ENCODE results near the gene KRTAP10-1.

KRTAP10-1 gene

DNA sequence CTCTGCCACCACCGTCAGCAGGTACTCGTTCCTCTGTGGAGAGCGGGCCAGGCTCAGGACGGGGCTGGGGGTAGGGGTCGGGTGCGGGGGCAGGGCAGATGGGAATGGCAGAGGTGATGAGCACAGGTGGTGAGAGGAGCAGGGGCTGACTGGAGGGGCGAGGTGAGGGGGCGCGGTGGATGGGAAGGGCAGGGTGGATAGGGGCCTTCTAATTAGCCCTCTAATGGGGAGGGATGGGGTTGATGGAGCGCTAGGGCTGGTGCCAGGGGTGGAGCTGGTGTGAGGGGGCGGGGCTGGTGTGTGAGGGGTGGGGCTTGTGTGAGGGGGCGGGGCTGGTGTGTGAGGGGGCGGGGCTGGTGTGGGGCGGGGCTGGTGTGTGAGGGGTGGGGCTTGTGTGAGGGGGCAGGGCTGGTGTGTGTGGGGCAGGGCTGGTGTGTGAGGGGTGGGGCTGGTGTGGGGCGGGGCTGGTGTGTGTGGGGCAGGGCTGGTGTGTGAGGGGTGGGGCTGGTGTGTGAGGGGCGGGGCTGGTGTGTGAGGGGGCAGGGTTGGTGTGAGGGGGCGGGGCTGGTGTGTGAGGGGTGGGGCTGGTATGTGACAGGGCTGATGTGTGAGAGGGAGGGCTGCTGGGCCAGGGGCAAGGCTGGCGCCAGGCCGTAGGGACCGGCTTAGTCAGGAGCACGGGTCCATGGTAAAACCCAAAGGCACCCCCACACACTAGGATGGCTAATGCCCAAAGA is 5.9 kb downstream of the KRTAP10-1 start:
- H3K4me3 ChIP-seq (ENCODE audit: low read length), result no peak overlapping the region
- no peak for DNase-seq (ENCODE audit: low read depth)
- no peak for TF ChIP-seq CTCF (conservative IDR thresholded peaks at IDR 0.05; ENCODE audit: low read length)

- TF ChIP-seq CTCF (conservative IDR thresholded peaks at IDR 0.05; ENCODE audit: low read length), result no peak
- no peak overlapping the region for H3K4me3 ChIP-seq (ENCODE audit: low read length)
- no peak for DNase-seq (ENCODE audit: low read depth)
Observed at GRCh38 chr21:44533121-44533890, 6.7 kb downstream of the KRTAP10-1 start.

DNA sequence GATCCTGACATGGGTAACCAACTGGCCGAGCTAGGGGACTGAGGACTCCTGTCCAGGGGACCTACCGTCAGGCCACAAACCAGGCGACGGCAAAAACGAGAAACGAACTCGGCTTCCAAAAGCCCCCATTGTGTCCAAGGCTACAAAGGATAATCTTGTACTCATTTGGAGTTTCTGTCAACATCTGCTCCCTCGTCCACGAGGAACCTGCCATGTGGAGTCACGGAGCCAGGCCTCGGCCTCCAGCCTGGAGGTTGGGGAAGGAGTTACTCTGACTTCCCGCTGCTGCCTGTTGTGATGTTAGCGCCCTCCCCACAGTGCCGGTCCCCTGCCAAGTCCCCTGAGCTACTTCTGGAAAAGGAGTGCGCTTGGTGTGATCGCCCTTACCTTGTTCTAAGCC is 7.3 kb downstream of the KRTAP10-1 start:
- TF ChIP-seq CTCF (conservative IDR thresholded peaks at IDR 0.05; ENCODE audit: low read length), result no peak
- DNase-seq (ENCODE audit: low read depth), result no peak
- H3K4me3 ChIP-seq (ENCODE audit: low read length), result no peak overlapping the region

- no peak overlapping the region for H3K4me3 ChIP-seq (ENCODE audit: low read length)
- no peak for TF ChIP-seq CTCF (conservative IDR thresholded peaks at IDR 0.05; ENCODE audit: low read length)
- DNase-seq (ENCODE audit: low read depth), result no peak
Observed at GRCh38 chr21:44531606-44532564, 8.1 kb downstream of the KRTAP10-1 start.

DNA sequence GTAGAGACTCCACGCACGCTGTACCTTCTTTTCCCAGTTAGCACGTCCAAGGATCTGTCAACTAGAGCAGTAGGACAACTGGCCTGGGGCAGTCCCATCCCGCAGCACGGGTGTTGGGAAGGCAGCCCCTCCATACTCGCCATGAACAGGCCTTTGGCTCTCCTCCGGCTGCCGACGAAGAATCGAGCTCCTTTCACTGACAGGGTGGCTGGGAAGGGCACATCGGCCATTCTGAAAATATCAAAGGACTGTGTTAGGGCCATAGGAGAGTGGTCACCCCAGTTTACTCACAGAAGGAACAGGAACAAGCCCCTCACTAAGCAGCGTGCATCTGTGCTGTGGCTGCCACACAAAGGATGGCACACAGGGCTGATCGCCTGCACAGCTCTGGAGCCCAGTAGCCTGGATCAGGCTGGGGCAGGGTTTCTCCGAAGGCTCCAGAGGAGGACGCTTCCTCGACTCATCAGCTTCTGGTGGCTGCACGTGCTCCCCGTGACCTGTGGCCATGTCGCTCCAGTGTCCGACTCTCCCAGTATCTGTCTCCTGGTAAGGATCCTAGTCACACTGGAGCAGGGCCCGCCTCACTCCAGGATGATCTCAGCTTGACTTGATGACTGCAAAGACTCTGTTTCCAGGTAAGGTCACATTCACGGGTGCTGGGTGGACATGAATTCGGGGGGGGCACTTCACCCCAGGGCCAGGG is 8.9 kb downstream of the KRTAP10-1 start:
- DNase-seq (ENCODE audit: low read depth), result no peak
- H3K4me3 ChIP-seq (ENCODE audit: low read length), result no peak overlapping the region
- TF ChIP-seq CTCF (conservative IDR thresholded peaks at IDR 0.05; ENCODE audit: low read length), result no peak

GRCh38 chr21:44530221-44530902 is 9.6 kb downstream of the KRTAP10-1 start:
- no peak for DNase-seq (ENCODE audit: low read depth)
- TF ChIP-seq CTCF (conservative IDR thresholded peaks at IDR 0.05; ENCODE audit: low read length), result no peak
- no peak overlapping the region for H3K4me3 ChIP-seq (ENCODE audit: low read length)
